B cell (primary cell): ENCODE results near the gene VWA1. TPM values are rescaled to one million over a fixed set of nuclear protein-coding genes. Genes with fewer than 3 reads are reported as not detected.

ENCODE experiments used
- ATAC-seq: fragments of 200-7000 bp; cut with Tn5 transposase; one replicate; pipeline ENCODE4 v1.10.0; 2021; ENCODE audit warnings: low read depth, mild to moderate bottlenecking, moderate number of reproducible peaks, moderate library complexity
- CTCF ChIA-PET: fragments of 350-600 bp; sonication (Branson Sonifier 250); formaldehyde crosslinking; loops from one replicate; lab custom pipeline; 2021; ENCODE audit warnings: antibody characterized with exemption, inconsistent platforms; lab: Charles Lee
- POLR2A ChIA-PET: fragments of 350-600 bp; sonication (Branson Sonifier 250); formaldehyde crosslinking; loops from one replicate; lab custom pipeline; 2021; ENCODE audit warnings: antibody characterized with exemption; lab: Charles Lee
- DNase-seq: peaks from one replicate; pipeline ENCODE4 v3.0.0; 2013
- H2AFZ ChIP-seq: 2 replicates; pipeline ENCODE4 v1.6.1; 2012; ENCODE audit warnings: mild to moderate bottlenecking, low read depth, low read length; ENCODE audit not compliant: insufficient read depth, poor library complexity, severe bottlenecking
- H3K27ac ChIP-seq, 2 donors: 1 replicate in 1 of 2; 2 replicates in 1 of 2; pipeline ENCODE4 v1.5.1; 2012 to 2013; ENCODE audit warnings: low read length in 2 of 2, mild to moderate bottlenecking in 2 of 2, moderate library complexity in 1 of 2
- H3K27me3 ChIP-seq, 4 experiments: fragments of 200-600 bp in 1 of 4; sonication (generic) in 1 of 4; replicated peaks in 1 of 4; 1 replicate in 2 of 4; 2 replicates in 2 of 4; pipeline versions ENCODE4 v1.6.1 to v1.7.0; 2013 to 2016; ENCODE audit warnings: low read length in 3 of 4, mild to moderate bottlenecking in 2 of 4, mixed read lengths in 1 of 4, moderate library complexity in 1 of 4; ENCODE audit not compliant: insufficient read depth in 4 of 4, control insufficient read depth in 3 of 4; ENCODE audit errors: control extremely low read depth in 1 of 4
- H3K36me3 ChIP-seq, 2 experiments: replicated peaks in 1 of 2; 1 replicate in 1 of 2; 2 replicates in 1 of 2; pipeline versions ENCODE4 v1.6.1 to v1.7.1; 2013; ENCODE audit warnings: low read length in 1 of 2; ENCODE audit not compliant: insufficient read depth in 2 of 2, control insufficient read depth in 1 of 2; ENCODE audit errors: control extremely low read depth in 1 of 2, extremely low read depth in 1 of 2
- H3K4me1 ChIP-seq, 2 donors: fragments of 200-600 bp in 1 of 2; sonication (generic) in 1 of 2; 1 replicate in 1 of 2; 2 replicates in 1 of 2; pipeline versions ENCODE4 v1.5.1 to v1.6.1; 2013 to 2017; ENCODE audit warnings: low read length in 2 of 2; ENCODE audit not compliant: control insufficient read depth in 2 of 2, insufficient read depth in 2 of 2
- H3K4me2 ChIP-seq: replicated peaks from 2 replicates; pipeline ENCODE3; 2012; ENCODE audit warnings: mild to moderate bottlenecking, low read depth, low read length; ENCODE audit not compliant: poor library complexity, severe bottlenecking
- H3K4me3 ChIP-seq, 5 experiments: fragments of 200-600 bp in 1 of 5; sonication (generic) in 1 of 5; 1 replicate in 3 of 5; 2 replicates in 2 of 5; pipeline versions ENCODE4 v1.5.1 to v1.7.0; 2011 to 2016; ENCODE audit warnings: low read length in 4 of 5, mild to moderate bottlenecking in 4 of 5, low read depth in 2 of 5, control low read depth in 1 of 5, moderate library complexity in 1 of 5; ENCODE audit not compliant: insufficient read depth in 1 of 5; ENCODE audit errors: control extremely low read depth in 1 of 5, extremely low read depth in 1 of 5
- H3K79me2 ChIP-seq: fragments of 200-600 bp; sonication (generic); one replicate; pipeline ENCODE4 v1.6.0; 2016; ENCODE audit warnings: low read length; ENCODE audit not compliant: control insufficient read depth, insufficient read depth
- H3K9ac ChIP-seq: fragments of 200-600 bp; sonication (generic); 2 replicates; pipeline ENCODE4 v1.6.1; 2017; ENCODE audit warnings: mild to moderate bottlenecking, low read length, moderate library complexity
- H3K9me3 ChIP-seq, 3 donors: one replicate each; pipeline versions ENCODE4 v1.6.1 to v1.7.1; 2013; ENCODE audit warnings: low read length in 2 of 3; ENCODE audit not compliant: control insufficient read depth in 2 of 3, insufficient read depth in 1 of 3; ENCODE audit errors: control extremely low read depth in 1 of 3
- H4K20me1 ChIP-seq: 2 replicates; pipeline ENCODE4 v1.6.0; 2012; ENCODE audit warnings: mild to moderate bottlenecking, low read length; ENCODE audit not compliant: insufficient read depth, control insufficient read depth, poor library complexity, severe bottlenecking
- H3K27ac Mint-ChIP-seq: one replicate; pipeline ENCODE4 v1.8.0; 2021; ENCODE audit warnings: mixed read lengths
- H3K27me3 Mint-ChIP-seq: one replicate; pipeline ENCODE4 v1.8.0; 2021; ENCODE audit warnings: mixed read lengths
- H3K4me1 Mint-ChIP-seq: one replicate; pipeline ENCODE4 v1.8.0; 2021; ENCODE audit warnings: mixed read lengths
- H3K4me3 Mint-ChIP-seq: one replicate; pipeline ENCODE4 v1.8.0; 2021; ENCODE audit warnings: mixed read lengths
- H3K9me3 Mint-ChIP-seq: one replicate; pipeline ENCODE4 v1.8.0; 2022; ENCODE audit warnings: mixed read lengths; ENCODE audit not compliant: insufficient read depth
- EZH2 ChIP-seq: IDR thresholded peaks from 2 replicates; pipeline ENCODE4 v1.6.1; 2012; ENCODE audit warnings: borderline replicate concordance, low read depth, mild to moderate bottlenecking, moderate library complexity, low read length; ENCODE audit not compliant: insufficient read depth, poor library complexity, severe bottlenecking
- WGBS: methylation state at CpG from one replicate; pipeline ENCODE4 v1.1.5; 2013; ENCODE audit warnings: missing lambda C conversion rate; ENCODE audit not compliant: insufficient coverage; 5-methylcytosine and 5-hydroxymethylcytosine counted together
- intact Hi-C: fragments of 100-400 bp; cut with micrococcal nuclease; formaldehyde crosslinking; loops from one replicate; pipeline ENCODE4 v1.10.0; 2022
- polyA plus RNA-seq: library from polyadenylated mRNA; depleted of rRNA; stranded (reverse); fragments of >200 nt; gene quantifications from 2 replicates; pipeline ENCODE4 v1.2.3, GENCODE V29; 2012
- total RNA-seq, 2 donors: library from RNA; stranded (reverse); fragments of 120-200 nt in 1 of 2; gene quantifications; 1 replicate in 1 of 2; 2 replicates in 1 of 2; pipeline versions ENCODE4 v1.2.3 to v1.2.4, GENCODE V29; 2013 to 2022
- TF ChIP-seq, protein P1 (sequence below): fragments of 200-600 bp; IDR thresholded peaks from one replicate; pipeline ENCODE4 v1.8.0; 2022; ENCODE audit warnings: antibody characterized with exemption, mild to moderate bottlenecking

VWA1 gene
- total and polyA plus RNA-seq, 2 donors (not counting 1 experiment from before 2014, with no cell fraction given): 0.09 TPM; not detected in 1

DNA sequence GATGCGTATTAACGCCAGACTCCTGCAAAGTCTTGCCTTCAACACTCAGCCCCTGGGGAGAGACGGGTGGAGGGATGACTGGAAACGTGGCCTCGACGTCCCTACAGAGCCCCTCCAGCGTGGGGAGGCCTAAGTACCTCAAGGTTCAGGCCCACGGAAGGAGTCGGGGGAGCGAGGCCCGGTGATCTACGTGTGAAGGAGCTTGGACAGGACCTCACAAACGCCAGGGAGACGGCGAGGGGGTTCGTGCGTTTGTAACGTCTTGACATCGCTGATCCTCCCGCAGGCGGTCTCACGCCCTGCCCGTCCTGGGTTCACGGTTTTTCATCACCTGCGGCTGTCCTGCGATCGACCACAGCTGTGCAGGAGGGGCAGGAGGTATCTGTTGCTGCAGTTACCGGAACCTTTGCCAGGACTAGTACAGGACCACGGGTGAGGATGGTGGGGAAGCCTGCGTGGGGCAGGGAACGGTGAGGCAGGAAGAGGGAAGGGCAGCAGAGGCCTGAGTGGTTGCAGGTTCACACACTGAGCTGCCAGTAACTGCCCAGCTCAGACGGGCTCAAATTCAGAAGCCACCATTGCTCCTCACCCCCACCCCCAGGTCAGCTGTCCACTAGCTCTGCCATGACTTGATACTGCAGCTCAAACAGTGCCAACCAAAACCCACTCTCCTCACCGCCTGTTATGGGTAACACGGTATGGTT is 35.5 kb upstream of the VWA1 start:
- WGBS: 3% methylated on average over 32 of the region's 34 CpGs
- Mint-ChIP-seq H3K4me3 (peak overlapping the region; percentile 94), H3K27ac (peak overlapping the region; percentile 91), H3K4me1 (peaks cover 47% of the 10 kb centered on the region), H3K27me3 (no peaks in the 10 kb centered on the region), H3K9me3 (no peaks in the 10 kb centered on the region)
- ChIA-PET POLR2A (interaction anchor here (2.0 kb wide), 1 partner anchor 25 kb away, joined by 23 read pairs; the partner anchor contains the start of gene AURKAIP1), CTCF (interaction anchor here (0.8 to 2.3 kb wide), 4 partner anchors 8 to 28 kb away, joined by 3 to 12 read pairs (median 6); partner anchors contain the start of genes AURKAIP1 and MRPL20)
- Histone ChIP-seq H3K4me2 (peak overlapping the region; percentile 91), H3K9ac (peak overlapping the region; percentile 90), H4K20me1 (peaks cover 18% of the 10 kb centered on the region), H3K79me2 (peaks cover 58% of the 10 kb centered on the region), H3K4me1 (peaks cover 23 to 29% of the 10 kb centered on the region in 2 donors), H3K27me3 (no peaks in the 10 kb centered on the region), H3K4me3 (peak overlapping the region; percentile 67 to 96 (median 92)), H3K27ac (peak overlapping the region; percentile 59 to 85), H3K9me3 (no peaks in the 10 kb centered on the region), H2AFZ (peak overlapping the region; percentile 70), H3K36me3 (peaks cover 0 to 47% of the 10 kb centered on the region in 2 experiments)
- no peak for ATAC-seq
- DNase-seq: no peak
- intact Hi-C loops: loop anchor here (1.0 kb wide), 3 partner anchors 7 to 215 kb away; partner anchors contain the start of genes AURKAIP1, MIB2 and MRPL20
- no peak for TF ChIP-seq EZH2
- TF ChIP-seq, protein P1, sequence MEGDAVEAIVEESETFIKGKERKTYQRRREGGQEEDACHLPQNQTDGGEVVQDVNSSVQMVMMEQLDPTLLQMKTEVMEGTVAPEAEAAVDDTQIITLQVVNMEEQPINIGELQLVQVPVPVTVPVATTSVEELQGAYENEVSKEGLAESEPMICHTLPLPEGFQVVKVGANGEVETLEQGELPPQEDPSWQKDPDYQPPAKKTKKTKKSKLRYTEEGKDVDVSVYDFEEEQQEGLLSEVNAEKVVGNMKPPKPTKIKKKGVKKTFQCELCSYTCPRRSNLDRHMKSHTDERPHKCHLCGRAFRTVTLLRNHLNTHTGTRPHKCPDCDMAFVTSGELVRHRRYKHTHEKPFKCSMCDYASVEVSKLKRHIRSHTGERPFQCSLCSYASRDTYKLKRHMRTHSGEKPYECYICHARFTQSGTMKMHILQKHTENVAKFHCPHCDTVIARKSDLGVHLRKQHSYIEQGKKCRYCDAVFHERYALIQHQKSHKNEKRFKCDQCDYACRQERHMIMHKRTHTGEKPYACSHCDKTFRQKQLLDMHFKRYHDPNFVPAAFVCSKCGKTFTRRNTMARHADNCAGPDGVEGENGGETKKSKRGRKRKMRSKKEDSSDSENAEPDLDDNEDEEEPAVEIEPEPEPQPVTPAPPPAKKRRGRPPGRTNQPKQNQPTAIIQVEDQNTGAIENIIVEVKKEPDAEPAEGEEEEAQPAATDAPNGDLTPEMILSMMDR: no peak
